ENCODE results near the gene ADAMTS2.
"Not testable (repeated sequence)": the region's sequence is repeated elsewhere in the genome, so short reads cannot be mapped to it uniquely, and the experiment has no call there.

ADAMTS2 gene

GRCh38 chr5:179324316-179324715 is 20.9 kb downstream of the ADAMTS2 start:
- DNase-seq, result not testable (repeated sequence)

- no peak for DNase-seq
These were observed 22.0 kb downstream of the ADAMTS2 start for GRCh38 chr5:179323026-179323870.

- no peak for DNase-seq
These were observed 22.9 kb downstream of the ADAMTS2 start for GRCh38 chr5:179322071-179323025.

- DNase-seq, result no peak
These were observed 23.9 kb downstream of the ADAMTS2 start for GRCh38 chr5:179321206-179321987.

GRCh38 chr5:179319741-179320281 is 25.4 kb downstream of the ADAMTS2 start:
- DNase-seq, result no peak

GRCh38 chr5:179319123-179319522 is 26.1 kb downstream of the ADAMTS2 start:
- DNase-seq, result no peak

- no peak for DNase-seq
These were observed 26.9 kb downstream of the ADAMTS2 start for GRCh38 chr5:179318221-179318955.

- DNase-seq, result no peak
These were observed 27.6 kb downstream of the ADAMTS2 start for GRCh38 chr5:179317411-179318220.

- DNase-seq, result no peak
These were observed 28.3 kb downstream of the ADAMTS2 start for GRCh38 chr5:179316982-179317381.

GRCh38 chr5:179316111-179316551 is 29.1 kb downstream of the ADAMTS2 start:
- no peak for DNase-seq

GRCh38 chr5:179315356-179315890 is 29.8 kb downstream of the ADAMTS2 start:
- no peak for DNase-seq

GRCh38 chr5:179314606-179315355 is 30.5 kb downstream of the ADAMTS2 start:
- DNase-seq, result no peak

- DNase-seq, result no peak
These were observed 31.3 kb downstream of the ADAMTS2 start for GRCh38 chr5:179313849-179314521.

GRCh38 chr5:179312557-179313235 is 32.6 kb downstream of the ADAMTS2 start:
- no peak for DNase-seq

GRCh38 chr5:179311581-179311980 is 33.7 kb downstream of the ADAMTS2 start:
- no peak for DNase-seq

- DNase-seq, result no peak
These were observed 34.2 kb downstream of the ADAMTS2 start for GRCh38 chr5:179311091-179311470.

GRCh38 chr5:179310439-179311090 is 34.7 kb downstream of the ADAMTS2 start:
- DNase-seq, result no peak

GRCh38 chr5:179309751-179310320 is 35.4 kb downstream of the ADAMTS2 start:
- no peak for DNase-seq
